ENCODE data around the gene BHLHA15.

DNA sequence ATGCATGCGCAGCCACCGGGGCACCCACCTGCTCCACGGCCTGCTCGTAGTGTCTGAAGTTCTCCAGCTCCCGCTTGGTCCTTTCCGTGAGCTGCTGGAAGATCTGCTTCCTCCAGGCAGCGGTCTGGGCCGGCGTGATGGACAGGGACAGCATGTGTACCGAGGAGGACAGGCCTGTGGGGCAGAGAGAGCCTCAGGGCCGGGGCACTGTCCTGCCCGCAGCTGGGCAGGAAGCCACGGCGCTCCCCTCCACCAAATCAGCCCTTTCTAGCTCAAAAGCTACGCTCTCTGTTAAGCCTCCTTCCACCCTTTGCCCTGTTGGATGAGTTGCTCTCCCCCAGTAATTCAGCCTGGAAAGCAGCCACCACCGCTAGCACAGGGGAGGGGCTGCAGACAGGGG, 21.6 kb downstream of the BHLHA15 start:
- TF ChIP-seq, protein P1, sequence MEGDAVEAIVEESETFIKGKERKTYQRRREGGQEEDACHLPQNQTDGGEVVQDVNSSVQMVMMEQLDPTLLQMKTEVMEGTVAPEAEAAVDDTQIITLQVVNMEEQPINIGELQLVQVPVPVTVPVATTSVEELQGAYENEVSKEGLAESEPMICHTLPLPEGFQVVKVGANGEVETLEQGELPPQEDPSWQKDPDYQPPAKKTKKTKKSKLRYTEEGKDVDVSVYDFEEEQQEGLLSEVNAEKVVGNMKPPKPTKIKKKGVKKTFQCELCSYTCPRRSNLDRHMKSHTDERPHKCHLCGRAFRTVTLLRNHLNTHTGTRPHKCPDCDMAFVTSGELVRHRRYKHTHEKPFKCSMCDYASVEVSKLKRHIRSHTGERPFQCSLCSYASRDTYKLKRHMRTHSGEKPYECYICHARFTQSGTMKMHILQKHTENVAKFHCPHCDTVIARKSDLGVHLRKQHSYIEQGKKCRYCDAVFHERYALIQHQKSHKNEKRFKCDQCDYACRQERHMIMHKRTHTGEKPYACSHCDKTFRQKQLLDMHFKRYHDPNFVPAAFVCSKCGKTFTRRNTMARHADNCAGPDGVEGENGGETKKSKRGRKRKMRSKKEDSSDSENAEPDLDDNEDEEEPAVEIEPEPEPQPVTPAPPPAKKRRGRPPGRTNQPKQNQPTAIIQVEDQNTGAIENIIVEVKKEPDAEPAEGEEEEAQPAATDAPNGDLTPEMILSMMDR (IDR thresholded peaks at IDR 0.05 in 2 of 3, conservative IDR thresholded peaks at IDR 0.05 in 1 of 3; ENCODE audit: borderline replicate concordance in 1 of 3, insufficient read depth in 1 of 3, low read depth in 2 of 3, low read length in 2 of 3): no peak
- no peak for TF ChIP-seq EZH2 (IDR thresholded peaks at IDR 0.05)
- TF ChIP-seq POLR2AphosphoS5 (IDR thresholded peaks at IDR 0.05; ENCODE audit: low read depth, low read length): no peak
